22Rv1 (cell line): Measurements from ENCODE around the gene ACVR1C.

Experiments
- ZFX ChIP-seq: fragments of 450-650 bp; IDR thresholded peaks from 2 replicates; pipeline ENCODE4 v1.6.1; 2017; ENCODE audit warnings: antibody characterized with exemption, borderline replicate concordance
- TF ChIP-seq, protein P1 (sequence below): fragments of 450-650 bp; IDR thresholded peaks from 2 replicates; pipeline ENCODE4 v1.5.1; 2017; ENCODE audit warnings: mild to moderate bottlenecking

GRCh38 chr2:157593411-157593810 lies 35.3 kb downstream of the ACVR1C start:
- TF ChIP-seq, protein P1, sequence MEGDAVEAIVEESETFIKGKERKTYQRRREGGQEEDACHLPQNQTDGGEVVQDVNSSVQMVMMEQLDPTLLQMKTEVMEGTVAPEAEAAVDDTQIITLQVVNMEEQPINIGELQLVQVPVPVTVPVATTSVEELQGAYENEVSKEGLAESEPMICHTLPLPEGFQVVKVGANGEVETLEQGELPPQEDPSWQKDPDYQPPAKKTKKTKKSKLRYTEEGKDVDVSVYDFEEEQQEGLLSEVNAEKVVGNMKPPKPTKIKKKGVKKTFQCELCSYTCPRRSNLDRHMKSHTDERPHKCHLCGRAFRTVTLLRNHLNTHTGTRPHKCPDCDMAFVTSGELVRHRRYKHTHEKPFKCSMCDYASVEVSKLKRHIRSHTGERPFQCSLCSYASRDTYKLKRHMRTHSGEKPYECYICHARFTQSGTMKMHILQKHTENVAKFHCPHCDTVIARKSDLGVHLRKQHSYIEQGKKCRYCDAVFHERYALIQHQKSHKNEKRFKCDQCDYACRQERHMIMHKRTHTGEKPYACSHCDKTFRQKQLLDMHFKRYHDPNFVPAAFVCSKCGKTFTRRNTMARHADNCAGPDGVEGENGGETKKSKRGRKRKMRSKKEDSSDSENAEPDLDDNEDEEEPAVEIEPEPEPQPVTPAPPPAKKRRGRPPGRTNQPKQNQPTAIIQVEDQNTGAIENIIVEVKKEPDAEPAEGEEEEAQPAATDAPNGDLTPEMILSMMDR, result no peak
- TF ChIP-seq ZFX, result no peak
